Stimulated activated memory B cell treated with anti-CD40 and anti-IgM and Interleukin-4, amounts not matched to agents 10 μg/mL and 1 μg/mL and 100 μg/mL, for 72 hours (primary cell): ENCODE measurements around the gene CCDC9.
"Not testable (repeated sequence)": the region's sequence is repeated elsewhere in the genome, so short reads cannot be mapped to it uniquely, and the experiment has no call there.

Experiments used
- ATAC-seq: fragments of 150-1000 bp; cut with Tn5 transposase; 2 replicates; pipeline ENCODE4 v1.10.0; 2021
- H3K27ac Mint-ChIP-seq: one replicate; pipeline ENCODE4 v1.8.0; 2022; ENCODE audit warnings: mild to moderate bottlenecking, mixed read lengths
- H3K27me3 Mint-ChIP-seq: one replicate; pipeline ENCODE4 v1.8.0; 2022; ENCODE audit warnings: mixed read lengths
- H3K36me3 Mint-ChIP-seq: one replicate; pipeline ENCODE4 v1.8.0; 2022; ENCODE audit warnings: mixed read lengths
- H3K4me1 Mint-ChIP-seq: one replicate; pipeline ENCODE4 v1.8.0; 2022; ENCODE audit warnings: mixed read lengths
- H3K4me3 Mint-ChIP-seq: one replicate; pipeline ENCODE4 v1.8.0; 2022; ENCODE audit warnings: mild to moderate bottlenecking, moderate library complexity, mixed read lengths
- H3K9me3 Mint-ChIP-seq: one replicate; pipeline ENCODE4 v1.8.0; 2022; ENCODE audit warnings: mixed read lengths

The CCDC9 gene

GRCh38 chr19:47267350-47267759 is 11.0 kb downstream of the CCDC9 start:
- Mint-ChIP-seq H3K27me3 (no peaks in the 10 kb centered on the region), H3K9me3 (no peaks in the 10 kb centered on the region), H3K4me3 (no peak overlapping the region), H3K36me3 (peaks cover 61% of the 10 kb centered on the region), H3K4me1 (peaks cover 15% of the 10 kb centered on the region), H3K27ac (no peak overlapping the region)
- ATAC-seq: no peak

DNA sequence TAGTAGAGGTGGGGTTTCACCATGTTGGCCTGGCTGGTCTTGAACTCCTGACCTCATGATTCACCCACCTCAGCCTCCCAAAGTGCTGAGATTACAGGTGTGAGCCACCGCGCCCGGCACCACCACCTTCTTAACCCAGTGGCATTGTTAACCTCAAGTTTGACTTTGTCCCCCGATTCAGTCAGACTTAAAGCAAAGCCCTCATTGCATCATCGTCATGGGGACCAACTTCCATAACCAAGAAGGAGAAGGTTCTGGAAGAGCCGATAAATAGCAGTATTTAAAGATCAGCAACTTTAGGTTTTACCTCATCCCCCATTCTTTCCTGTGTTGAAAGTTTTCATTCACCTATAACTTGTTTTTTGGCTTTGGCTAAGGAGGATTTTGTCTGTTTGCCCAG is 11.7 kb downstream of the CCDC9 start:
- peaks cover 59% of the 10 kb centered on the region for H3K36me3 Mint-ChIP-seq
- H3K4me1 Mint-ChIP-seq: peaks cover 15% of the 10 kb centered on the region

GRCh38 chr19:47269596-47269995 is 13.3 kb downstream of the CCDC9 start:
- Mint-ChIP-seq H3K27me3 (no peaks in the 10 kb centered on the region), H3K4me1 (peaks cover 16% of the 10 kb centered on the region), H3K4me3 (no peak overlapping the region), H3K36me3 (peaks cover 52% of the 10 kb centered on the region), H3K27ac (no peak overlapping the region), H3K9me3 (no peaks in the 10 kb centered on the region)
- no peak for ATAC-seq

More for the DNA sequence above, 11.7 kb downstream of the CCDC9 start:
- no peak for ATAC-seq
- Mint-ChIP-seq H3K27ac (no peak overlapping the region), H3K27me3 (no peaks in the 10 kb centered on the region), H3K9me3 (no peaks in the 10 kb centered on the region), H3K4me3 (no peak overlapping the region)

GRCh38 chr19:47270408-47270807 is 14.1 kb downstream of the CCDC9 start:
- H3K9me3 Mint-ChIP-seq: no peaks in the 10 kb centered on the region
- ATAC-seq: no peak
- H3K27me3 Mint-ChIP-seq: no peaks in the 10 kb centered on the region
- peaks cover 19% of the 10 kb centered on the region for H3K4me1 Mint-ChIP-seq
- no peak overlapping the region for H3K4me3 Mint-ChIP-seq
- no peak overlapping the region for H3K27ac Mint-ChIP-seq
- H3K36me3 Mint-ChIP-seq: peaks cover 48% of the 10 kb centered on the region

- H3K27ac Mint-ChIP-seq: peak overlapping the region; percentile 97
- peaks cover 26% of the 10 kb centered on the region for H3K4me1 Mint-ChIP-seq
- H3K9me3 Mint-ChIP-seq: no peaks in the 10 kb centered on the region
- no peak for ATAC-seq
- peak overlapping the region; percentile 85 for H3K4me3 Mint-ChIP-seq
- no peaks in the 10 kb centered on the region for H3K27me3 Mint-ChIP-seq
- peaks cover 42% of the 10 kb centered on the region for H3K36me3 Mint-ChIP-seq
Measured at GRCh38 chr19:47271949-47272348, 15.6 kb downstream of the CCDC9 start.

- ATAC-seq: no peak
- Mint-ChIP-seq H3K27me3 (no peaks in the 10 kb centered on the region), H3K9me3 (no peaks in the 10 kb centered on the region), H3K36me3 (peaks cover 37% of the 10 kb centered on the region), H3K4me3 (peak overlapping the region; percentile 85), H3K27ac (peak overlapping the region; percentile 97), H3K4me1 (peaks cover 29% of the 10 kb centered on the region)
Measured at GRCh38 chr19:47272448-47273312, 16.4 kb downstream of the CCDC9 start.

- H3K27ac Mint-ChIP-seq: peak overlapping the region; percentile 97
- H3K36me3 Mint-ChIP-seq: peaks cover 37% of the 10 kb centered on the region
- no peaks in the 10 kb centered on the region for H3K27me3 Mint-ChIP-seq
- peak; percentile 85 for ATAC-seq
- H3K9me3 Mint-ChIP-seq: no peaks in the 10 kb centered on the region
- H3K4me1 Mint-ChIP-seq: peaks cover 34% of the 10 kb centered on the region
- peak overlapping the region; percentile 85 for H3K4me3 Mint-ChIP-seq
Measured at GRCh38 chr19:47273313-47274070, 17.2 kb downstream of the CCDC9 start.

- Mint-ChIP-seq H3K36me3 (peaks cover 36% of the 10 kb centered on the region), H3K4me1 (peaks cover 34% of the 10 kb centered on the region), H3K9me3 (no peaks in the 10 kb centered on the region), H3K4me3 (peak within 1 kb of the TSS; percentile 85), H3K27me3 (no peaks in the 10 kb centered on the region), H3K27ac (peak within 1 kb of the TSS; percentile 97)
- peak; percentile 86 for ATAC-seq
Measured at GRCh38 chr19:47274071-47274890, 18.0 kb downstream of the CCDC9 start, which contains the start of gene INAFM1. Gene INAFM1, plus strand, starts transcription at chr19:47274885. Its CDS starts 35 bp downstream, at chr19:47274920.

GRCh38 chr19:47274891-47275761 is 18.8 kb downstream of the CCDC9 start:
- H3K27ac Mint-ChIP-seq: peak overlapping the region; percentile 97
- no peaks in the 10 kb centered on the region for H3K27me3 Mint-ChIP-seq
- peaks cover 33% of the 10 kb centered on the region for H3K36me3 Mint-ChIP-seq
- H3K4me3 Mint-ChIP-seq: peak overlapping the region; percentile 75
- H3K4me1 Mint-ChIP-seq: peaks cover 34% of the 10 kb centered on the region
- no peaks in the 10 kb centered on the region for H3K9me3 Mint-ChIP-seq
- ATAC-seq: peak; percentile 46

GRCh38 chr19:47275791-47276461 is 19.6 kb downstream of the CCDC9 start:
- peaks cover 34% of the 10 kb centered on the region for H3K4me1 Mint-ChIP-seq
- peak overlapping the region; percentile 75 for H3K4me3 Mint-ChIP-seq
- ATAC-seq: no peak
- no peaks in the 10 kb centered on the region for H3K9me3 Mint-ChIP-seq
- H3K27me3 Mint-ChIP-seq: no peaks in the 10 kb centered on the region
- peak overlapping the region; percentile 62 for H3K27ac Mint-ChIP-seq
- H3K36me3 Mint-ChIP-seq: peaks cover 25% of the 10 kb centered on the region

- not testable (repeated sequence) for ATAC-seq, H3K27me3 Mint-ChIP-seq, H3K9me3 Mint-ChIP-seq, H3K4me3 Mint-ChIP-seq, H3K27ac Mint-ChIP-seq
- Mint-ChIP-seq H3K36me3 (peaks cover 20% of the 10 kb centered on the region), H3K4me1 (peaks cover 34% of the 10 kb centered on the region)
Measured at GRCh38 chr19:47276513-47276912, 20.2 kb downstream of the CCDC9 start.

- Mint-ChIP-seq H3K27me3 (no peaks in the 10 kb centered on the region), H3K36me3 (peaks cover 12% of the 10 kb centered on the region), H3K27ac (no peak overlapping the region), H3K4me3 (no peak overlapping the region), H3K4me1 (peaks cover 22% of the 10 kb centered on the region), H3K9me3 (no peaks in the 10 kb centered on the region)
- ATAC-seq: no peak
Measured at GRCh38 chr19:47280183-47280797, 24.0 kb downstream of the CCDC9 start.

- peaks cover 11% of the 10 kb centered on the region for H3K4me1 Mint-ChIP-seq
- no peak for ATAC-seq
- H3K36me3 Mint-ChIP-seq: peaks cover 6% of the 10 kb centered on the region
- no peaks in the 10 kb centered on the region for H3K27me3 Mint-ChIP-seq
- H3K9me3 Mint-ChIP-seq: no peaks in the 10 kb centered on the region
- no peak overlapping the region for H3K4me3 Mint-ChIP-seq
- no peak overlapping the region for H3K27ac Mint-ChIP-seq
Measured at GRCh38 chr19:47283405-47284059, 27.2 kb downstream of the CCDC9 start.
